ENCODE data around the gene TAF15. TPM values are rescaled to one million over a fixed set of nuclear protein-coding genes. Genes with fewer than 3 reads are reported as not detected.

Gene TAF15
- total RNA-seq, 2 experiments from 2014 or later = 114 to 119 TPM

DNA sequence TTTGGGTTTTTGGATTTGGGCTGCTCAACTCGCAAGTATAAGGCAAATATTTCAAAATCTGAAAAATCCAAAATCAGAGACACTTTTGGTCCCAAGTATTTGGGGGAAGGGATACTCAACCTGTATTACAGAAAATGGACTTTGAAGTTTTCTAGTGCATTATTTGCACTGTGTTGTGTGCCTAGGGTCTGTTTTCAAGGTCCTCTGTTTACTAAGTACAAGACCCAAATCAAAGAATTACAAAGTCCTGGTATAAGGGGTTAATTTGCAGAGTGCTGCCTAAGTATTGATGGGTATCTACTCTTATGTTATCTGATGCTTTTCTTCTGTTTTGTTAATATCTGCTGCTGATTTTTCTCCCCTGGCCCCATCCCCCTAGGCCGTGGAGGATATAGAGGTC lies 34.4 kb downstream of the TAF15 start:
- no peak overlapping the region for H3K27ac ChIP-seq (ENCODE audit: low read depth in 1 of 2, low read length in 2 of 2)
- H3K9me3 ChIP-seq (ENCODE audit: control insufficient read depth in 1 of 2, insufficient read depth in 1 of 2, low read length in 2 of 2) = no peaks in the 10 kb centered on the region
- DNase-seq = no peak
- Mint-ChIP-seq H3K4me1 (ENCODE audit: low read depth) (peaks cover 5% of the 10 kb centered on the region), H3K9me3 (no peaks in the 10 kb centered on the region), H3K27me3 (no peaks in the 10 kb centered on the region), H3K36me3 (ENCODE audit: low read depth) (peaks cover 82% of the 10 kb centered on the region), H3K27ac (peak overlapping the region; percentile 19), H3K4me3 (no peak overlapping the region)
- ATAC-seq (ENCODE audit: poor library complexity) = no peak
- H3K4me3 ChIP-seq (ENCODE audit: low read length) = no peak overlapping the region
- TF ChIP-seq, protein P1, sequence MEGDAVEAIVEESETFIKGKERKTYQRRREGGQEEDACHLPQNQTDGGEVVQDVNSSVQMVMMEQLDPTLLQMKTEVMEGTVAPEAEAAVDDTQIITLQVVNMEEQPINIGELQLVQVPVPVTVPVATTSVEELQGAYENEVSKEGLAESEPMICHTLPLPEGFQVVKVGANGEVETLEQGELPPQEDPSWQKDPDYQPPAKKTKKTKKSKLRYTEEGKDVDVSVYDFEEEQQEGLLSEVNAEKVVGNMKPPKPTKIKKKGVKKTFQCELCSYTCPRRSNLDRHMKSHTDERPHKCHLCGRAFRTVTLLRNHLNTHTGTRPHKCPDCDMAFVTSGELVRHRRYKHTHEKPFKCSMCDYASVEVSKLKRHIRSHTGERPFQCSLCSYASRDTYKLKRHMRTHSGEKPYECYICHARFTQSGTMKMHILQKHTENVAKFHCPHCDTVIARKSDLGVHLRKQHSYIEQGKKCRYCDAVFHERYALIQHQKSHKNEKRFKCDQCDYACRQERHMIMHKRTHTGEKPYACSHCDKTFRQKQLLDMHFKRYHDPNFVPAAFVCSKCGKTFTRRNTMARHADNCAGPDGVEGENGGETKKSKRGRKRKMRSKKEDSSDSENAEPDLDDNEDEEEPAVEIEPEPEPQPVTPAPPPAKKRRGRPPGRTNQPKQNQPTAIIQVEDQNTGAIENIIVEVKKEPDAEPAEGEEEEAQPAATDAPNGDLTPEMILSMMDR (IDR thresholded peaks at IDR 0.05) = no peak
- ChIA-PET POLR2A (no interaction called here), CTCF (no interaction called here)
- intact Hi-C loops (cut with DNase I, micrococcal nuclease) = loop anchor here in 1 of 2 experiments (10.0 kb wide), 2 partner anchors 301 to 651 kb away; no protein-coding TSS in a partner anchor
- H3K4me1 ChIP-seq (ENCODE audit: insufficient read depth, low read length) = no peaks in the 10 kb centered on the region
- no peaks in the 10 kb centered on the region for H3K27me3 ChIP-seq (ENCODE audit: control insufficient read depth in 1 of 2, insufficient read depth in 2 of 2, low read length in 2 of 2)
- H3K36me3 ChIP-seq (ENCODE audit: insufficient read depth, low read length) = peaks cover 89% of the 10 kb centered on the region

DNA sequence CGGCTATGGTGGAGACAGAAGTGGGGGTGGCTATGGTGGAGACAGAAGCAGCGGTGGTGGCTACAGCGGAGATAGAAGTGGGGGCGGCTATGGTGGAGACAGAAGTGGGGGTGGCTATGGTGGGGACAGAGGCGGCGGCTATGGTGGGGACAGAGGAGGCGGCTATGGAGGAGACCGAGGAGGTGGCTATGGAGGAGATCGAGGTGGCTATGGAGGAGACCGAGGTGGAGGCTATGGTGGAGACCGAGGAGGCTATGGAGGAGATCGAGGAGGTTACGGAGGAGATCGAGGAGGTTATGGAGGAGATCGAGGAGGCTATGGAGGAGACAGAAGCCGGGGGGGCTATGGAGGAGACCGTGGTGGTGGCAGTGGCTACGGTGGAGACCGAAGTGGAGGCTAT lies 35.3 kb downstream of the TAF15 start:
- Mint-ChIP-seq H3K36me3 (ENCODE audit: low read depth) (peaks cover 87% of the 10 kb centered on the region), H3K4me3 (no peak overlapping the region), H3K27me3 (no peaks in the 10 kb centered on the region), H3K27ac (peak overlapping the region; percentile 19), H3K4me1 (ENCODE audit: low read depth) (peaks cover 8% of the 10 kb centered on the region), H3K9me3 (no peaks in the 10 kb centered on the region)
- CTCF ChIA-PET = no interaction called here
- no peaks in the 10 kb centered on the region for H3K4me1 ChIP-seq (ENCODE audit: insufficient read depth, low read length)
- DNase-seq (no peak), ATAC-seq (ENCODE audit: poor library complexity) (no peak)
- H3K36me3 ChIP-seq (ENCODE audit: insufficient read depth, low read length) = peaks cover 82% of the 10 kb centered on the region
- POLR2A ChIA-PET = no interaction called here
- intact Hi-C loops (cut with DNase I, micrococcal nuclease) = loop anchor here in 1 of 2 experiments (10.0 kb wide), 2 partner anchors 300 to 650 kb away; no protein-coding TSS in a partner anchor
- no peaks in the 10 kb centered on the region for H3K27me3 ChIP-seq (ENCODE audit: control insufficient read depth in 1 of 2, insufficient read depth in 2 of 2, low read length in 2 of 2)
- no peaks in the 10 kb centered on the region for H3K9me3 ChIP-seq (ENCODE audit: control insufficient read depth in 1 of 2, insufficient read depth in 1 of 2, low read length in 2 of 2)
- H3K4me3 ChIP-seq (ENCODE audit: low read length) = no peak overlapping the region
- no peak overlapping the region for H3K27ac ChIP-seq (ENCODE audit: low read depth in 1 of 2, low read length in 2 of 2)
- TF ChIP-seq, protein P1 (IDR thresholded peaks at IDR 0.05) = no peak

DNA sequence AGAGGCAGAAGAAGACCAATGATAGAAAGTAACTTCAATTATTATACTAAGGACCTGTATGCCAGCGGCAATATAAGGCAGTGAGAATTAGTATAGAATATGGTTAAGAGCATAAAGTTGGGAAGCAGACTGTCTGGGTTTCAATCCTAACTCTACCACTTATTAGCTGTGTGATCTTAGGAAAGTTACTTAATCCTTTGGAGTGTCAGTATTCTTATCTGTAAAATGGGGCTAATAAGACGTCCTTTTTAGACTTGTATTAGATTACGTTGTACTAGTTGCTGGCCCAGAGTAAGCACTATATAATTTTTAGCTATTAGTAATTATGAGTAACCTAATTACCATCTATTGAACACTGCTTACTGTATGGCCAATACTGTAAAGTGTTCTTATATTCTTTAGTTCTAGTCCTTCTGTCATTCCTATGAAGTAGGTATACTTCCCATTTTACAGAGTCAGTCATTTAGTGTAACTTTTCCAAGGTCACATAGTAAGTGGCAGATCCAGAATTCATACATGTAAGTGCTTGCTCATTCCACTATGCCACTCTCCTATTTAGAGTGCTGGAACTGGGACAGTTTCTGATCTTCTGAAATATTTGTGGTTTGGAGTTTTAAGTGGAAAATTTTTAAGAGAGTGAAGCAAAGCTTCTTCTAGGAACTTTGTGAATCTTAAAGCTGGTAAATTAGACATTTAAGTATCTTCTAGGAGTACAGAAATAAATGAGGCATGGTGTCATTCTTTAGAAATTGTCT lies 36.9 kb downstream of the TAF15 start:
- Histone ChIP-seq H3K4me1 (ENCODE audit: insufficient read depth, low read length) (no peaks in the 10 kb centered on the region), H3K27me3 (ENCODE audit: control insufficient read depth in 1 of 2, insufficient read depth in 2 of 2, low read length in 2 of 2) (no peaks in the 10 kb centered on the region), H3K36me3 (ENCODE audit: insufficient read depth, low read length) (peaks cover 70% of the 10 kb centered on the region), H3K27ac (ENCODE audit: low read depth in 1 of 2, low read length in 2 of 2) (no peak overlapping the region), H3K9me3 (ENCODE audit: control insufficient read depth in 1 of 2, insufficient read depth in 1 of 2, low read length in 2 of 2) (no peaks in the 10 kb centered on the region), H3K4me3 (ENCODE audit: low read length) (no peak overlapping the region)
- Mint-ChIP-seq H3K36me3 (ENCODE audit: low read depth) (peaks cover 85% of the 10 kb centered on the region), H3K4me3 (no peak overlapping the region), H3K27ac (peak overlapping the region; percentile 9), H3K9me3 (no peaks in the 10 kb centered on the region), H3K4me1 (ENCODE audit: low read depth) (peaks cover 12% of the 10 kb centered on the region), H3K27me3 (no peaks in the 10 kb centered on the region)
- intact Hi-C loops (cut with DNase I, micrococcal nuclease) = loop anchor here in 1 of 2 experiments (5.0 to 10.0 kb wide), 3 partner anchors 96 to 649 kb away; partner anchors contain the start of gene LYZL6
- POLR2A ChIA-PET = no interaction called here
- TF ChIP-seq, protein P1 (IDR thresholded peaks at IDR 0.05) = no peak
- ATAC-seq (ENCODE audit: poor library complexity) (no peak), DNase-seq (no peak)
- CTCF ChIA-PET = no interaction called here
